Lower leg skin (tissue), 4 donors: ENCODE measurements around the gene RGS5. TPM values are rescaled to one million over a fixed set of nuclear protein-coding genes. Genes with fewer than 3 reads are reported as not detected.
A peak's percentile ranks its signal among the peaks of the same experiment; 100 is the strongest.
"Not testable (repeated sequence)": the region's sequence is repeated elsewhere in the genome, so short reads cannot be mapped to it uniquely, and the experiment has no call there.

ENCODE experiments used
- DNase-seq, 2 donors: peaks; one replicate each; pipeline ENCODE4 v3.0.0-alpha.2; 2019; ENCODE audit warnings: low spot score in 2 of 2
- H3K4me3 ChIP-seq: fragments of 200-600 bp; sonication (generic); 2 replicates; pipeline ENCODE4 v1.5.1; 2017; ENCODE audit warnings: mild to moderate bottlenecking, low read depth; ENCODE audit not compliant: poor library complexity, severe bottlenecking
- POLR2A ChIP-seq, 2 donors: fragments of 450-650 bp; IDR thresholded peaks; one replicate each; pipeline ENCODE4 v1.6.1; 2016 to 2017; ENCODE audit warnings: antibody characterized with exemption in 2 of 2, mild to moderate bottlenecking in 1 of 2, moderate library complexity in 1 of 2
- WGBS, 2 donors: methylation state at CpG; one replicate each; pipeline ENCODE4 v1.1.5; 2018; 5-methylcytosine and 5-hydroxymethylcytosine counted together
- intact Hi-C: fragments of 100-400 bp; cut with DNase I; formaldehyde crosslinking; loops from one replicate; pipeline ENCODE4 v1.15.0; 2023; ENCODE audit warnings: low total_unique reads
- total RNA-seq, 4 donors: library from RNA; depleted of rRNA; stranded (reverse); fragments of >200 nt; gene quantifications; one replicate each; pipeline ENCODE4 v1.1.0, GENCODE V29; 2016
- TF ChIP-seq, protein P1 (sequence below), 3 donors: fragments of 450-650 bp; IDR thresholded peaks; one replicate each; pipeline ENCODE4 v1.5.1; 2016; ENCODE audit warnings: antibody characterized with exemption in 3 of 3, mild to moderate bottlenecking in 3 of 3, moderate library complexity in 2 of 3

Gene RGS5
- 10 to 100 TPM; 16.0 to 59.0 (median 33.2) TPM for total RNA-seq

DNA sequence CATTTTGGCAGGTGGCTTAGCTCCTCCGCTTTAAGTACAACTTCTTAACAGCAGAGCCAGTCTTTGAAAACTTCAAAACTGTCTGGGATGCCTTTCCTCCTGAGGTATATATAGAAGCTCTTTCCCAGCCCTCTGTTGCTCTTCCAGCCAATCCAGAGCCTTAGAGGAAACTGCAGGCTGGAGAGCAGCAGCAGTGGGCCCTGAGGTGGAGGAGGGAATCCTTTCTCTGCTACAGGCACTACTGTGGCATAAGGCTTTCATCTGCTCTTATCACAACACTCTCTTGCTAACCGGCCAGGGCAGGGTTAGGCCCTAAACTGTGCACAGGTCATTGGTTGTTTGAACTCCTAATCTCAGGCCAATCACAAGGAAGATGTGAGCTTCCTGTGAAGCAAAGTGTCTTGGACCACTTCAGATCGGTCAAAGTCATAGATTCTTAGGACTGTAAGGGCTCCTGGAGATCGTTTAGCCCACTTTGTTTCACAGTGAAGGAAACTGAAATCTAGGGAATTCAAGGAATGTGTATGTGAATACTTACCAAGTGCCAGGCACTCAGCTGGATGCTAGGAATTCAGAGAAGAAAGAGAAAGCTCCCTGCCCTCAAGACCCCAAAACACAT is at the start of gene RGS5:
Gene RGS5, minus strand, starts transcription at position 84 of the 619 bp plus-strand sequence. Its CDS starts 81 bp downstream, at position 3.
- WGBS, 2 donors, result 54 to 60% methylated on average over 4 of the region's 4 CpGs
- no peak for TF ChIP-seq POLR2A (IDR thresholded peaks at IDR 0.05)
- TF ChIP-seq, protein P1, sequence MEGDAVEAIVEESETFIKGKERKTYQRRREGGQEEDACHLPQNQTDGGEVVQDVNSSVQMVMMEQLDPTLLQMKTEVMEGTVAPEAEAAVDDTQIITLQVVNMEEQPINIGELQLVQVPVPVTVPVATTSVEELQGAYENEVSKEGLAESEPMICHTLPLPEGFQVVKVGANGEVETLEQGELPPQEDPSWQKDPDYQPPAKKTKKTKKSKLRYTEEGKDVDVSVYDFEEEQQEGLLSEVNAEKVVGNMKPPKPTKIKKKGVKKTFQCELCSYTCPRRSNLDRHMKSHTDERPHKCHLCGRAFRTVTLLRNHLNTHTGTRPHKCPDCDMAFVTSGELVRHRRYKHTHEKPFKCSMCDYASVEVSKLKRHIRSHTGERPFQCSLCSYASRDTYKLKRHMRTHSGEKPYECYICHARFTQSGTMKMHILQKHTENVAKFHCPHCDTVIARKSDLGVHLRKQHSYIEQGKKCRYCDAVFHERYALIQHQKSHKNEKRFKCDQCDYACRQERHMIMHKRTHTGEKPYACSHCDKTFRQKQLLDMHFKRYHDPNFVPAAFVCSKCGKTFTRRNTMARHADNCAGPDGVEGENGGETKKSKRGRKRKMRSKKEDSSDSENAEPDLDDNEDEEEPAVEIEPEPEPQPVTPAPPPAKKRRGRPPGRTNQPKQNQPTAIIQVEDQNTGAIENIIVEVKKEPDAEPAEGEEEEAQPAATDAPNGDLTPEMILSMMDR (IDR thresholded peaks at IDR 0.05), result no peak
- DNase-seq, result no peak
- H3K4me3 ChIP-seq, result no peak within 1 kb of the TSS
- intact Hi-C loops, result no loop called here

GRCh38 chr1:163250382-163250974 is 47.8 kb upstream of the RGS5 start:
- WGBS, 2 donors, result 61 to 65% methylated on average over 2 of the region's 2 CpGs
- DNase-seq, result no peak
- intact Hi-C loops, result no loop called here
- H3K4me3 ChIP-seq, result no peak overlapping the region
- TF ChIP-seq, protein P1 (IDR thresholded peaks at IDR 0.05), result no peak
- no peak for TF ChIP-seq POLR2A (IDR thresholded peaks at IDR 0.05)

DNA sequence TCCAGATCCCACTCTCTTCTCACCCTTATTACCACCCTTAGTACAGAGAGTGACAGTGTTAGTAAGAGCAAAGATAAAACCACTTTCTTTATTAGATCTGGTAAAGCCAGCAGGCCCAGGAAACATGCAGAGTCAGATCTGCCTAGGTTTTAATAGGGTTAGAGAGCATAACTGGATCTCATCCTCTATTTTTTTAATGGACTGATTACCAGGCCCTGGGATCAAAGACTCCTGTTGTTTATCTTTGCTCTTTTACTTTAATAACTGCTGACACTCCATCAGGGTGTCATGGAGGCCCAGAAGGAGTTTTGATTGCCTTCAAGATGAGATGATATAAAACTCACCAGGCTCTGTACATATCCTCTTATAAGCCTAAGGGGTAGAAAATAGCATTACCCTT is 45.3 kb upstream of the RGS5 start:
- TF ChIP-seq, protein P1 (IDR thresholded peaks at IDR 0.05), result no peak
- no peak for DNase-seq
- no peak overlapping the region for H3K4me3 ChIP-seq
- intact Hi-C loops, result no loop called here

GRCh38 chr1:163244648-163245047 is 41.9 kb upstream of the RGS5 start:
- intact Hi-C loops, H3K4me3 ChIP-seq, DNase-seq: not testable (repeated sequence)
- WGBS, 2 donors, result 96 to 97% methylated on average over 1 of the region's 1 CpG

DNA sequence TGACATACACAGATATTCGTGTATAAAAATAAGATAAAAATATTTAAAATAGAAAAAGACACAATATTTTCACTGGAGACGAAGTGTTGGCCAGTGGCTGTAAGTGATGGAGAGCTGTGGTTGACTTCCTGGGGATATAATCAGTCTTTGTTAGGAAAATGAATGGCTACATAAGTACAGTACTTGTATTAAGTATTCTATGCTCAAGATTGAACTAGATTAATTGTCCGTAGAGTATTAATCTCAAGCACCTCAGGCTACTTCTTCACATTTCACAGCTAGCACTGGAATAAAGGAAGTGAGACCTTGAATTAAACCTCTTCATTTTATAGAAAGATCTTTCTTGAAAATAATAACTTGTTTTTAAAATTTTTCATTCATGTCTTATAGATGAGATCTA is 39.0 kb upstream of the RGS5 start:
- TF ChIP-seq, protein P1 (IDR thresholded peaks at IDR 0.05), result no peak
- no peak for TF ChIP-seq POLR2A (IDR thresholded peaks at IDR 0.05)
- intact Hi-C loops, result no loop called here
- 83 to 84% methylated on average over 3 of the region's 3 CpGs for WGBS, 2 donors
- DNase-seq, result no peak
- no peak overlapping the region for H3K4me3 ChIP-seq

- intact Hi-C loops, result no loop called here
- no peak overlapping the region for H3K4me3 ChIP-seq
- TF ChIP-seq, protein P1 (IDR thresholded peaks at IDR 0.05), result no peak
- TF ChIP-seq POLR2A (IDR thresholded peaks at IDR 0.05), result no peak
- DNase-seq, result peak in 1 of 2 donors; percentile 16
- WGBS, 2 donors, result 49 to 78% methylated on average over 3 of the region's 3 CpGs
These were observed 38.0 kb upstream of the RGS5 start for GRCh38 chr1:163240705-163241104.

- DNase-seq, intact Hi-C loops, H3K4me3 ChIP-seq: not testable (repeated sequence)
- 80% methylated on average over 3 of the region's 3 CpGs for WGBS, 2 donors
These were observed 30.9 kb upstream of the RGS5 start for GRCh38 chr1:163233643-163234042.
